ENCODE measurements around the gene GTF2H2C_2.
"Not testable (repeated sequence)": the region's sequence is repeated elsewhere in the genome, so short reads cannot be mapped to it uniquely, and the experiment has no call there.

GTF2H2C_2 gene

DNA sequence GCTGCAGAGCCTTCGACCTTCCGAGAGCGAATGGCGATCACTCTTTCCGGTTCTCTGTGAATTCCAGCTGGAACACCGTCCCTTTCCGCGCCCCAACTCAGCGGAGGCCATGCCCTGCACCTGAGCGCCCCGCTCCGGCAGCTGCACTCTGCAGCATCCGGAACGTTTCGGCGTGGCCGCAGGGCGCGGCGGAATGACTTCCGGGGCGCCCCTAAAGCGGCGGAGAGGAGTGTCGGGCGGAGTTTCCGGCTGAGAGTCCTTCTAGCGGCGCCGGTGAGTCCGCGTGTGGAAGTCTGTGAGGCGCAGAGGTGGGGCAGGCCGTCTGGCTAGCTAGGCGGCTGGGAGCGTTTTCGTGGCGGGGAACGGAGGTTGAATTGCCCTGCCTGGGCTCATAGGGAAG, at the start of gene GTF2H2C_2:
TSS of gene GTF2H2C_2 (plus strand) at position 252 of the 400 bp plus-strand sequence.
- not testable (repeated sequence) for DNase-seq (ENCODE audit: low read depth)

DNA sequence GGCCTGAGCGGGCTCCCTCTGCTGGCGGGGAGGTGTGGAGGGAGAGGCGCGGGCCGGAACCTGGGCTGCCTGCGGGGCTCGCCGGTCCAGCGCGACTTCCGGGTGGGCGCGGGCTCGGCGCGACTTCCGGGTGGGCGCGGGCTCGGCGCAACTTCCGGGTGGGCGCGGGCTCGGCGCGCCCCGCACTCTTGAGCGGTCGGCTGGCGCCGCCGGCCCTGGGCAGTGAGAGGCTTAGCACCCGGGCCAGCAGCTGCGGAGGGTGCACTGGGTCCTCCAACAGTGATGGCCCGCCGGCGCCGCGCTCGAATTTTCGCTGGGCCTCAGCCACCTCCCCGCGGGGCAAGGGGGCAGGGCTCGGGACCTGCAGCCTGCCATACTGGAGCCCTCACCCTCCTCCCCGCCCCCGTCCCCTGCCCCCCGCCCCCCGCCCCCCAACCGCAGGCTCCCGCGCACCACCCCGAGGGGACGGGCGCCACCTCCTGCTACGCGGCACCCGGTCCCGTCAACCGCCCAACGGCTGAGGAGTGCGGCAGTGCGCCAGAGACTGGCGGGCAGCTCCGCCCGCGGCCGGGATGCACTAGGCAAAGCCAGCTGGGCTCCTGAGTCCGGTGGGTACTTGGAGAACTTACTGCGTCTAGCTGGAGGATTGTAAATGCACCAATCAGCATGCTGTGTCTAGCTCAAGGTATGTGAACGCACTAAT, 14.0 kb upstream of the GTF2H2C_2 start:
- DNase-seq (ENCODE audit: low read depth) = peak; percentile 16

DNA sequence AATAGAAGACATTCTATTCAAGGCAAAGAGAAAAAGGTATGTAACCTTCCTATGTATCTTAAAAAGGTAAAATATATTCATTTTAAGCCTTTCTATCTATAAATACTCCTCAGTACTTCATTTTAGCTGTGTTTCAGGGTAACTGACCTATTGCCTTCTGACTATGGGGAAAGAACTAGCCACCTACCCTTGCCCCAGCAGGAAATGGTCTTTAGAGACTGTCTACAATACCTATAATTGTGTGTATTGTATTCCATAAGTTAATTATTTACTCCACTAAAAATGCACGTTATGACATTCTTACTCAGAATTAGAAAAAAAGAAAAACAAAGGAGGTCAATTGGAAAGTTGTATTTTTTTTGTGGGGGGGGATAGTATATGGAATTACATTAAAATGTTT, 6.2 kb downstream of the GTF2H2C_2 start:
- not testable (repeated sequence) for DNase-seq (ENCODE audit: low read depth)

DNA sequence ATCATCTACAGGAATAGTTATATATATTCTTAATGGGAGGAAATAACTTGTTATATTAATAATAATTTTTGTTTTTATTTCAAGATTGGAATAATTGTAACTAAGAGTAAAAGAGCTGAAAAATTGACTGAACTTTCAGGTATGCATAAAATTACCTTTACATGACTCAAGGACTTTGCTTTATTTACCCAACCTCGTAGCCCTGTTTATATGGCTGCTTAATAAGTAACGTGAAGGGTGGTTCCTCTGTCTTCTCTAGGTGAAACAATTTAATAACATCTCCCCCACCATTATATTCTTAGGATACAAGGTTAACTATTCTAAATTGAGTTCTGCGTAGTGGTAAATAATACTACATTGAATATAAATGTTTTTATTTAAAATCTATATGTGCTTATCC, 8.0 kb downstream of the GTF2H2C_2 start:
- not testable (repeated sequence) for DNase-seq (ENCODE audit: low read depth)

DNA sequence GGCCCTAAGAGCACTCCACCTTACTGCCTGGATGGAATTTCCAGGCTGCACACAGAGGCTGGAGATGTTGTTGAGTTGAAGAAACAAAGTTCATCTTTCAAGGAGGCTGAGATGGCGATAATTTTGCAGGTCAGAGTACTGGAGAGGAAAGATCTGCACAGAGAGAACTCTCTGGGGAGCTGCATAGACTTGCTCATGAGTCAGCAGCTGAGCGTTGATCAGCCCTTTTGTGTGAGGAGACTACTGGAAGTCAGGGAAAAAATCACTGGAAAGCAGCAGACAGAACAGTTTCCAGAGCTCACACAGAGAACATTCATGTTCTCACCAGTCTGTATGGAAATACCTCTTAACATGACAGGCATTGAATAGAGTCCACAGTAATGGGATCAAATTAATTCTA, 23.4 kb downstream of the GTF2H2C_2 start:
- DNase-seq (ENCODE audit: low read depth) = not testable (repeated sequence)

DNA sequence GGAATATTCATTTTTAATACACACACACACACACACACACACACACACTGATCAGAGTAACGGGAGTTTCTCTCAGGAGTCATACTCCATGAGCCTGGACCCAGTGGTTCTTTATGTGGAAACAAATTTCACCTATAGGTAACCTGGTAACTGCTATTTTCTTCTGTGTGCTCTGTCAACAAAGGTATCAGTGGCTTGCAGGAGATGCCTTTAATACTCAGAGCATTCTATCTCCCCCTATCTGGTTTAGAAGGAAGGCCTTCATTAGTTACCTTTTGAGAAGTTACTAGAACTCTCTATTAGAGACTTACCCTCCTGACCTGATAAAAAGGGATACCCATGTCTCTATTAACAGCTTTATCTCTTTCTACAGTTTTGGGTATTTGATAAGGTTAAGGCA, 34.4 kb downstream of the GTF2H2C_2 start:
- DNase-seq (ENCODE audit: low read depth) = not testable (repeated sequence)

DNA sequence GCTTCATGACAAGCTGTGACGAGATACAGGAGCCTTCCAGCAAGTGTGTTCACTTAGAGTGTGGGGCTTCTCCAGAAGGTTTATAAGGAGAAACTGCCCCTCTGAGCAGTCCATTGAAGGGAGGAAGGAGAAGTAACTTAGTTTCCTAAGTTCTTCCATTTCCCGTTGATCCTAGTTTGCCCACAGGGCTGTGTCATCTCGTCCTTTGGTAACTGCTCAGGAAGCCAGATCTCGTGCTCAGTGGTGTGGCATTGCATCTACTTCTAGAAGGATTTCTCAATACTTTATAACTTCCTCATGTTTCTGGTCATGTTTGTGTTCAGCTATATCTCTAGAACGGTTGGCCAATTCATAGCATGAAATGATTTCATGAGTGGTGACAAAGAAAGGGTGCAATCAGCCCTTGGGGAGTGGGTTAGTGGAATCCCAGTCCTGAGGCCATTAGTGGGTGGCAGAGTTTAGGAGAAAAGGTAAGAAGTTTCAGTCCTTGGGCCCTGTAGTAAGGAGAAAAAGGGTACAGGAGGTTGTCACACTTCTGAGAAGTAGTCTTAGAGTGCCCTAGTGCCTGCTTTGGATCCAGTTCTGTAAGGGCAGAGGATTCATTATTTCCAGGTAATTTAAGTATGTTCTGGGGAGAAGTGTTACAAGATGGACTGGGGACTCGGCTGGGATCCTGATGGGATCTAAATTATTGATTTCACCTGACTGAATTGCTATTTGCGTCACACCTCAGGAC, 36.2 kb downstream of the GTF2H2C_2 start:
- not testable (repeated sequence) for DNase-seq (ENCODE audit: low read depth)

DNA sequence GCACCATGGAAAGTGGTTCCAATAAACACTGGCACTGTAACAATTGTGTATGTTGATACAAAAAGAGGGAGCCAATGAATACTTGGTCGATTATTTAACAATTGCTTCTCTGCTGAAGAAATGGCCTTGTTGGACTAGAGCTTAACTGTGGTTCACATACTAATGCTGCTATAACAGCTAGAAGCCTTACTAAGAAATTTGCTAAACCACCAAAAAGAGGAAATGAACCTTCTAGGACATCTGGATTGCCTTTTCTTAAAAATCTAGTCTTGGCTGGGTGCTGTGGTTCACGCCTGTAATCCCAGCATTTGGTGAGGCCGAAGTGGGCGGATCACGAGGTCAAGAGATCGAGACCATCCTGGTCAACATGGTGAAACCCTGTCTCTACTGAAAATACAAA, 41.9 kb downstream of the GTF2H2C_2 start:
- not testable (repeated sequence) for DNase-seq (ENCODE audit: low read depth)

DNA sequence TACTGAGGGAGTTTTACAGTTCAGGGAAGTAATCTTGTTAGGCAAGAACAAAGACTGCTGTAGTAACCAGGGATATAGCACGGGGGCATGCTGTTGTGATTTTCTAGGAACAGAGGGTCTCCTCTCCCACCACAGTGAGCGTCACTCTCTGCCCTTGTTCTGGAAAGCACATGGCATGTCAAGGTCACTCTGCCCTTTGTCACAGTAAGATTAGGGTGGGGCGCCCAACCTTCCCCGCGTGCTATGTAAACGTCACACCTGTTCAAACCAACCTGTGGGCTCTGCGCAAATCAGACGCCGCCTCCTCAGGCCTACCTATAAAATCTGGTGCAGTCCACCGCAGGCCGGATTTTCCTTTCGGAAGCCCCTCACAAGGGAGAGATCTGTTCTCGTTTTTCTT, 44.0 kb downstream of the GTF2H2C_2 start:
- DNase-seq (ENCODE audit: low read depth) = not testable (repeated sequence)

DNA sequence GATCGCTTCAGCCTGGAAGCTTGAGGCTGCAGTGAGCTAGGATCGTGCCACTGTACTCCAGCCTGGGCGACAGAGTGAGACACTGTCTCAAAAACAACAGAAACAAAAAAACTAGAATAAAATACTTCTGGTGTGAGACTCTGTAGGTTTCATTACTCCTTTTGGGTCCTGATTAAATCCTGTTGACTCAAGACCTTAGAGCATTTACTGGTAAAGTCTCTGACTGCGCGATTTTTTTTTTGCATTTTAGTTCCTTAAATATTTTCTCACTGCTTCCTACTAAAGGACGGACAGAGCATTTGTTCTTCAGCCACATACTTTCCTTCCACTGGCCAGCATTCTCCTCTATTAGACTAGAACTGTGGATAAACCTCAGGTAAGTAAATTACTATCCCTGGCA, 46.8 kb downstream of the GTF2H2C_2 start:
- not testable (repeated sequence) for DNase-seq (ENCODE audit: low read depth)

DNA sequence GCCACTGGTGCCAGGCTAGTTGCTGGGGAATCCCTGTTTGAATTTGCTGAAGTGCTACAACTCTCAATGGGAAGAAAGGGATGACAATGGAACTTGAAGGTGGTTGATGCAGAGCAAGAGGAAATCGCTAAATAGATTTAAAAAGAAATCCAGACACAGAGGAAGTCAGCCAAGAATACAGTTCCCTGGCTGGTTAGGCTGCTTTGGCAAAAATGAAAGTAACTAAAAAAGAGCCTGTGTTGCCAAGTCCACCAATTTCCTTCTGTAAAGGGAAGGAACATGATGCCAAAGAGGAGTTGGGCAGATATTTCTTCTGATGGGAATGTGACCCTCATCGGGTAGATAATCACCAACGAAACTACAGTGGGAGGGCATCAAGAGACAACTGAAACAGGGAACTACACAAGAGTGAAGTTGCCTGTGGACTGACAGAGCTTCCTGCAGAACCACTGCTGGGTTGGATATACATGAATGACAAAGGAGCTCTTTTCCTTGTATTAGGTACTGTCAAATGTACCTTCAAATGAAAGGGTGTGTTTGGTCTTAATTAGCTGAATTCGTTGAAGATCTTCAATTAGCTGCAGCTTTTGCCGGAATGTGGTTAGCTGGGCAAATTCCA, 49.0 kb downstream of the GTF2H2C_2 start:
- DNase-seq (ENCODE audit: low read depth) = not testable (repeated sequence)

DNA sequence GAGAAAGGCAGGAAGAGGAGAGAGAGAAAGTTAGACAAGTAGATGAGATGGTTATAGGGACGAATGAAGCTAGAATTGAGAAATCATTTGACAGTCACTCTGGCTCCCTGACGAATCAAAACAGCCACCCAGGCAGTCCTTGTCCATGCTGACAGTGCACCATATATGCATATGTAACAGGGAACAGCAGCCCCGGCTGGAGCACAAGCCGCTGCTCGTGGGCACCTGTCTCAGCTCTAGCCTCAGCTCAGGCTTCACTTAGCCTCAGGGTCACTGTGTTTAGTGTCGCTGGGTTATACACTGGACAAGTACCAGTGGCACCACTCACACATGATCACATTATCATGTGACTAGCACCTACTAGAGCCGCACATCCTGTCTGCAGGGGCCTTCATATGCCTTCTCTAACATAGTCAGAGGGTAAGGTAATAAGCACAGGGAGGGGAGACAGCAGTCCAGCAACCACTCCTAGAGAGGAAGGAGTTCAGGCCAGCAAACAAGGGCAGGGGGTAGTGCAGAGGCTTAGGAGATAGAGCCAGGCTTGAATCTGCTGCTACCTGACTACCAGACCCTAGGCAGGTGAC, 54.9 kb downstream of the GTF2H2C_2 start:
- not testable (repeated sequence) for DNase-seq (ENCODE audit: low read depth)
